Type B pancreatic cell (in vitro differentiated cells): ENCODE data around the gene NEK4. TPM values are rescaled to one million over a fixed set of nuclear protein-coding genes. Genes with fewer than 3 reads are reported as not detected.

Experiments used
- DNase-seq: peaks from one replicate; pipeline ENCODE4 v3.0.0; 2021; ENCODE audit warnings: mixed read lengths; ENCODE audit not compliant: unreplicated experiment; ENCODE audit errors: extremely low spot score
- H3K27ac Mint-ChIP-seq: 2 replicates; pipeline ENCODE4 v1.8.0; 2021; ENCODE audit warnings: mild to moderate bottlenecking, mixed read lengths
- H3K27me3 Mint-ChIP-seq: 2 replicates; pipeline ENCODE4 v1.8.0; 2021; ENCODE audit warnings: mixed read lengths
- H3K36me3 Mint-ChIP-seq: 2 replicates; pipeline ENCODE4 v1.8.0; 2021; ENCODE audit warnings: mixed read lengths
- H3K4me1 Mint-ChIP-seq: one replicate; pipeline ENCODE4 v1.8.0; 2021; ENCODE audit warnings: mixed read lengths; ENCODE audit not compliant: unreplicated experiment
- H3K4me3 Mint-ChIP-seq: 2 replicates; pipeline ENCODE4 v1.8.0; 2021; ENCODE audit warnings: mild to moderate bottlenecking, mixed read lengths
- H3K9me3 Mint-ChIP-seq: 2 replicates; pipeline ENCODE4 v1.8.0; 2021; ENCODE audit warnings: mixed read lengths
- total RNA-seq: library from RNA; stranded (reverse); gene quantifications from 2 replicates; pipeline ENCODE4 v1.2.1, GENCODE V29; 2021; ENCODE audit warnings: low replicate concordance
- TF ChIP-seq, protein P1 (sequence below): fragments of 200-600 bp; sonication (generic); conservative IDR thresholded peaks from 2 replicates; pipeline ENCODE4 v1.5.0; 2021; ENCODE audit warnings: antibody characterized with exemption, mild to moderate bottlenecking

NEK4 gene
- total RNA-seq, 1 donor from 2014 or later, result 47.2 TPM

DNA sequence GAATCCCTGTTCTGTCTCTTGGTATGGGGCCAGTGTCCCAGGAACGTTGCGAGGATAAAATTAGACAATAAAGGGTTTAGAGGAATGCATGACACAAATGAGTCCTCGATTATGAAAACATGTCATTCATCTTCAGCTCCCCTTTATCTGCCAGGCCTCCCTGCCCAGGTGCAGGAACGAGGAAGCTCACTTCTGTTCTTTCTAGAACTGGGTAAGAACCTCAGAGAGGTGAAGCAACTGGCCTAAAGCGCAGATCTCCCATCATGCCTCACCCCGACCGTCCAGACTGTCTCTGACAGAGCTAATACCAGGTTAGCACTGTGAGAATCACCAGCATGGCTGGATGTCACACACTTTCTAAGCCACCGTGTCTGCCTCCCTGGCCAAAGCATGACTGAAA lies 5.1 kb upstream of the NEK4 start:
- H3K27me3 Mint-ChIP-seq, result peaks cover 3% of the 10 kb centered on the region
- DNase-seq, result no peak
- H3K9me3 Mint-ChIP-seq, result no peaks in the 10 kb centered on the region
- H3K36me3 Mint-ChIP-seq, result no peaks in the 10 kb centered on the region
- H3K27ac Mint-ChIP-seq, result peak overlapping the region; percentile 29
- H3K4me1 Mint-ChIP-seq, result peaks cover 6% of the 10 kb centered on the region
- H3K4me3 Mint-ChIP-seq, result no peak overlapping the region
- TF ChIP-seq, protein P1, sequence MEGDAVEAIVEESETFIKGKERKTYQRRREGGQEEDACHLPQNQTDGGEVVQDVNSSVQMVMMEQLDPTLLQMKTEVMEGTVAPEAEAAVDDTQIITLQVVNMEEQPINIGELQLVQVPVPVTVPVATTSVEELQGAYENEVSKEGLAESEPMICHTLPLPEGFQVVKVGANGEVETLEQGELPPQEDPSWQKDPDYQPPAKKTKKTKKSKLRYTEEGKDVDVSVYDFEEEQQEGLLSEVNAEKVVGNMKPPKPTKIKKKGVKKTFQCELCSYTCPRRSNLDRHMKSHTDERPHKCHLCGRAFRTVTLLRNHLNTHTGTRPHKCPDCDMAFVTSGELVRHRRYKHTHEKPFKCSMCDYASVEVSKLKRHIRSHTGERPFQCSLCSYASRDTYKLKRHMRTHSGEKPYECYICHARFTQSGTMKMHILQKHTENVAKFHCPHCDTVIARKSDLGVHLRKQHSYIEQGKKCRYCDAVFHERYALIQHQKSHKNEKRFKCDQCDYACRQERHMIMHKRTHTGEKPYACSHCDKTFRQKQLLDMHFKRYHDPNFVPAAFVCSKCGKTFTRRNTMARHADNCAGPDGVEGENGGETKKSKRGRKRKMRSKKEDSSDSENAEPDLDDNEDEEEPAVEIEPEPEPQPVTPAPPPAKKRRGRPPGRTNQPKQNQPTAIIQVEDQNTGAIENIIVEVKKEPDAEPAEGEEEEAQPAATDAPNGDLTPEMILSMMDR, result no peak

DNA sequence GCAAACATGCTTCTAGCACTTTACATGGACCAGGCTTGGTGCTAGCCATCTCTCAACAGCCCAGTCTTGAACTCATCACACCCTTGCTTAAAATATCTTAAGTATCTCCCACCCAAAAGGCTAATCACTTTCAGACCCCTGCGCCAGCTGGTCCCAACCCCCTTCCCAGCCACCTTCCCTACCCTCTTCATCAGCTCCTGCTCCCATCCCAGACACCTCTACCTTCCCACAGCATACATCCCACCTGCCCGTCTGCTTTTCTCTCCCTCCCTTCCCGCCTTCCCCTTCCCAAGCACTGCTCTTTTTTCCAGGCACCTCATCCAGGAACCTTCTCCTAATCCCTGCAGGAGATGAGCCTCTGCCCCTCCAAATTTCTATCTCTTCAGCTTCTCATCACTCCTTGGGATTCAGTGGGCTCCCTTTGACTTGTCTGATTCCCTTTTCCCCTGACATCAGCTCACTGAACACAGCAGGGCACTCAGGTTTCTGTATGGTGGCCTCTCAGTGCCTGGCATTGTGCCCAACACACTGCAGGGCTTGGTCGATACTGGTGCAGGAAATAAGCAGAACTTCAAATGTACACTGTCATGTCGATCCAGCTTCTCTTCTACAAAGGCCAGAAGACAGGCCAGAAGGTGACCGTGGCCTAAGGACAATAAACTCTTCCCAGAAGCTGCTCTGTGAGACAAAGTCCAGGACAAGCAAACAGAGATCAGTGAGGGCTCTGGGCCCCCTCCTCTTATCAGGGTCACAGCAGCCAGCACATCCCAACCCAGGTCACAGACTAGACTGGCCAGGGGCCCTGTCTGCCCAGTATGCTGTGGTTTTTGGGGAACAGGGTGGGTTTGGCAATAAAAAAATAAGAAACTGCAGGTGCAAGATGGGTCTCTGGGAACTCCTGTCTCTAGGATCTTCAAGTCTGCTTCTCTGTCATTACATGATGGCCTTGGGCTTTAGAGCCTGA lies 4.4 kb upstream of the NEK4 start:
- Mint-ChIP-seq H3K4me1 (peaks cover 6% of the 10 kb centered on the region), H3K9me3 (no peaks in the 10 kb centered on the region), H3K27me3 (peaks cover 3% of the 10 kb centered on the region), H3K36me3 (no peaks in the 10 kb centered on the region), H3K27ac (peak overlapping the region; percentile 29), H3K4me3 (peak overlapping the region; percentile 8)
- peak; percentile 44 for DNase-seq
- TF ChIP-seq, protein P1, result no peak

DNA sequence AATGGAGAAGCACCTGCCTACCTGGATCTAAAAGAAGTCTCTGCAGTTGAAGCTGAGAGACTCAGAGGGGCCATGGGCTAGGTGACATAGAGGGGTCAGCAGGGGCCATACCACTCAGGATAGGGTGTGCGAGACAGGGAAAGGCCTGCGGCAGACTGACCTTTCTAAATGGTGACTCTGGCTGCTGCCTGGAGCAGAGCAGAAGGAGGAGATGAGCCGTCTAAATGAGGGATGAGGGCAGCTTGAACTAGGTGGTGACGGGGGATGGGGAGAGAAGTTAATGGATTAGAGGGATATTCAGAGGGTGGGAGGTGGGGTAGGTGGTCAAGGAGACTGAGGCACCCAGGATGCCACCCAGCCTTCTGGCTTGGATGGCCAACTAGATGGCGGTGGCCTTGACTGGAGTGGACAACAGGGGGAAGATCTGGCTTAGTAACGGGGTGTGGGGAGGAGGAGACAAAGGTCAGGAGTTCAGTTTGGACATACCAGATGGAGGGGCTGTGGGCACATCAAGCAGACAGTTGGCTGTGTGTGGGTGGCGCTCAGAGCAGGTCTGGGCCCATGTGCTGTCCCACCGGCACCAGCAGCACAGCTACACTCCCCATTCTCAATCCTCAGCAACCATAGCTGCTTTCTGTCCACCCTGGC lies 3.5 kb upstream of the NEK4 start:
- TF ChIP-seq, protein P1, result no peak
- no peak overlapping the region for H3K27ac Mint-ChIP-seq
- H3K4me3 Mint-ChIP-seq, result no peak overlapping the region
- H3K36me3 Mint-ChIP-seq, result no peaks in the 10 kb centered on the region
- peaks cover under 1% of the 10 kb centered on the region for H3K27me3 Mint-ChIP-seq
- no peaks in the 10 kb centered on the region for H3K9me3 Mint-ChIP-seq
- DNase-seq, result peak; percentile 47
- peaks cover 15% of the 10 kb centered on the region for H3K4me1 Mint-ChIP-seq

DNA sequence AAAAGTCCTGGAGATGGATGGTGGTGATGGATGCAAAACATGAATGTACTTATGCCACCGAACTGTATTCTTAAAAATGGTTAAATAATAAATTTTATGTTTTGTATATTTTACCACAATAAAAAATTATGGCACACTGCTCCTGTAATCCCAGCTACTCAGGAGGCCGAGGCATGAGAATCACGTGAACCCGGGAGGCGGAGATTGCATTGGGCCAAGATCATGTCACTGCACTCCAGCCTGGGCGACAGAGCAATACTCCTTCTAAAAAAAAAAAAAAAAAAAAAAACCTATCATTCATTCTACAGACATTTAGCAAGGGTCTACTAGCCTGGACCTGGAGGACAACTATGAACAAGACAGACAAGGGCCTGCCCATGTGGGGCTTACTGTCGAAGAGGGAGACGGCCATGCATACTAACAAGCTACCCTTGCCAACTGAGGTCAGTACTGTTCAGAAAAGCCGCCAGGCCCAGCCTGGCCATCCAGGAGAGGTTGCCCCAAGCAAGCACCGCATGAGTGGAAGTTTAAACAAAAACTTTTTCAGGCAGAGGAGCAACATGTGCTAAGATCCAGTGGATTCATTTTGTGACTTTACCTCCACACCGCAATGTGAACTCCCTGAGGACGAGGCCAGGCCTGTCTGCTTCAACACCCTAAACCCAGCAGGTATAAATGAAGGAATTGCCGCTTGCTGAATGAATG lies 2.8 kb upstream of the NEK4 start:
- TF ChIP-seq, protein P1, result no peak
- peak; percentile 42 for DNase-seq
- Mint-ChIP-seq H3K36me3 (no peaks in the 10 kb centered on the region), H3K27ac (no peak overlapping the region), H3K27me3 (no peaks in the 10 kb centered on the region), H3K4me1 (peaks cover 16% of the 10 kb centered on the region), H3K4me3 (no peak overlapping the region), H3K9me3 (no peaks in the 10 kb centered on the region)

DNA sequence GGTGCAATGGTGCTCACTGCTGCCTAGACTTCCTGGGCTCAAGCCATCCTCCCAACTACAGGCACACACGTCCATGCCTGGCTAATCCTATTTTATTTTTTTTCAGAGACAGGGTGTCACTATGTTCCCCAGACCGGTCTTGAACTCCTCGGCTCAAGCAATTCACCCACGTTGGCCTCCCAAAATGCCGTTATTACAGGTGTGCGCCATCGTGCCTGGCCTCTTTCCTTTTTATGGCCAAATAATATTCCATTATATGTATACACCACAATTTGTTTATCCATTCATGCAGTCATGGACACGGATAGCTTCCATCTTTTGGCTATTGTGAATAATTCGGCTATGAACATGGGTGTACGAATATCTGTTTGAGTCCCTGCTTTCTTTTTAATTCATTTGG lies 962 bp upstream of the NEK4 start:
- H3K9me3 Mint-ChIP-seq, result no peaks in the 10 kb centered on the region
- DNase-seq, result no peak
- no peaks in the 10 kb centered on the region for H3K27me3 Mint-ChIP-seq
- TF ChIP-seq, protein P1, result no peak
- peaks cover 16% of the 10 kb centered on the region for H3K4me1 Mint-ChIP-seq
- peak overlapping the region; percentile 97 for H3K27ac Mint-ChIP-seq
- H3K4me3 Mint-ChIP-seq, result peak overlapping the region; percentile 97
- H3K36me3 Mint-ChIP-seq, result peaks cover 7% of the 10 kb centered on the region
